ENCODE data around the gene STIP1. TPM values are rescaled to one million over a fixed set of nuclear protein-coding genes. Genes with fewer than 3 reads are reported as not detected.

STIP1 gene
- total and polyA plus RNA-seq, 2 donors (not counting 1 experiment from before 2014, with no cell fraction given): 98.8 to 147 TPM

- H3K36me3 ChIP-seq (ENCODE audit: control insufficient read depth, insufficient read depth, low read length): peaks cover 19% of the 10 kb centered on the region
- H3K4me2 ChIP-seq (ENCODE audit: extremely low read depth, insufficient read depth, low read length): no peak overlapping the region
- H3K4me1 ChIP-seq (ENCODE audit: control insufficient read depth, extremely low read depth, insufficient read depth, low read length): no peaks in the 10 kb centered on the region
- no peaks in the 10 kb centered on the region for H3K27me3 ChIP-seq (ENCODE audit: control insufficient read depth, insufficient read depth, low read length)
- no peaks in the 10 kb centered on the region for H4K20me1 ChIP-seq (ENCODE audit: control insufficient read depth, extremely low read depth, insufficient read depth, low read length)
- no peak for TF ChIP-seq CTCF (conservative IDR thresholded peaks at IDR 0.05 in 1 of 2, IDR thresholded peaks at IDR 0.05 in 1 of 2; ENCODE audit: low read depth in 1 of 2, low read length in 2 of 2)
- no peak for TF ChIP-seq EZH2 (IDR thresholded peaks at IDR 0.05; ENCODE audit: low read length, missing control alignments)
- H3K79me2 ChIP-seq (ENCODE audit: control insufficient read depth, insufficient read depth, low read length): peaks cover 5% of the 10 kb centered on the region
- no peak overlapping the region for H3K9ac ChIP-seq (ENCODE audit: insufficient read depth, low read length)
- no peak overlapping the region for H3K4me3 ChIP-seq (replicated peaks in 1 of 4; ENCODE audit: control extremely low read depth in 1 of 4, insufficient read depth in 1 of 4, low read depth in 3 of 4, low read length in 4 of 4)
- no peak for DNase-seq (ENCODE audit: low read depth in 2 of 2)
- no peak overlapping the region for H2AFZ ChIP-seq (ENCODE audit: low read length)
- H3K27ac ChIP-seq (ENCODE audit: insufficient read depth, low read length): no peak overlapping the region
- H3K9me3 ChIP-seq (ENCODE audit: control insufficient read depth, insufficient read depth, low read depth, low read length): no peaks in the 10 kb centered on the region
These were observed 12.5 kb downstream of the STIP1 start for GRCh38 chr11:64198511-64198910.

- no peak for DNase-seq (ENCODE audit: low read depth in 2 of 2)
- H3K79me2 ChIP-seq (ENCODE audit: control insufficient read depth, insufficient read depth, low read length): no peaks in the 10 kb centered on the region
- H3K4me1 ChIP-seq (ENCODE audit: control insufficient read depth, extremely low read depth, insufficient read depth, low read length): peaks cover 3% of the 10 kb centered on the region
- peaks cover 32% of the 10 kb centered on the region for H3K36me3 ChIP-seq (ENCODE audit: control insufficient read depth, insufficient read depth, low read length)
- no peak overlapping the region for H3K9ac ChIP-seq (ENCODE audit: insufficient read depth, low read length)
- H3K27me3 ChIP-seq (ENCODE audit: control insufficient read depth, insufficient read depth, low read length): no peaks in the 10 kb centered on the region
- no peak overlapping the region for H3K27ac ChIP-seq (ENCODE audit: insufficient read depth, low read length)
- no peak for TF ChIP-seq EZH2 (IDR thresholded peaks at IDR 0.05; ENCODE audit: low read length, missing control alignments)
- TF ChIP-seq CTCF (conservative IDR thresholded peaks at IDR 0.05 in 1 of 2, IDR thresholded peaks at IDR 0.05 in 1 of 2; ENCODE audit: low read depth in 1 of 2, low read length in 2 of 2): no peak
- no peak overlapping the region for H3K4me3 ChIP-seq (replicated peaks in 1 of 4; ENCODE audit: control extremely low read depth in 1 of 4, insufficient read depth in 1 of 4, low read depth in 3 of 4, low read length in 4 of 4)
- H2AFZ ChIP-seq (ENCODE audit: low read length): no peak overlapping the region
- H3K9me3 ChIP-seq (ENCODE audit: control insufficient read depth, insufficient read depth, low read depth, low read length): no peaks in the 10 kb centered on the region
- H3K4me2 ChIP-seq (ENCODE audit: extremely low read depth, insufficient read depth, low read length): no peak overlapping the region
- no peaks in the 10 kb centered on the region for H4K20me1 ChIP-seq (ENCODE audit: control insufficient read depth, extremely low read depth, insufficient read depth, low read length)
These were observed 15.6 kb downstream of the STIP1 start for GRCh38 chr11:64201543-64201942.

GRCh38 chr11:64202992-64203391, 17.0 kb downstream of the STIP1 start:
- Histone ChIP-seq H3K79me2 (ENCODE audit: control insufficient read depth, insufficient read depth, low read length) (no peaks in the 10 kb centered on the region), H3K9me3 (ENCODE audit: control insufficient read depth, insufficient read depth, low read depth, low read length) (no peaks in the 10 kb centered on the region), H2AFZ (ENCODE audit: low read length) (no peak overlapping the region), H4K20me1 (ENCODE audit: control insufficient read depth, extremely low read depth, insufficient read depth, low read length) (no peaks in the 10 kb centered on the region), H3K4me2 (ENCODE audit: extremely low read depth, insufficient read depth, low read length) (no peak overlapping the region), H3K4me1 (ENCODE audit: control insufficient read depth, extremely low read depth, insufficient read depth, low read length) (peaks cover 14% of the 10 kb centered on the region), H3K4me3 (replicated peaks in 1 of 4; ENCODE audit: control extremely low read depth in 1 of 4, insufficient read depth in 1 of 4, low read depth in 3 of 4, low read length in 4 of 4) (no peak overlapping the region), H3K36me3 (ENCODE audit: control insufficient read depth, insufficient read depth, low read length) (peaks cover 31% of the 10 kb centered on the region), H3K27ac (ENCODE audit: insufficient read depth, low read length) (no peak overlapping the region), H3K9ac (ENCODE audit: insufficient read depth, low read length) (no peak overlapping the region), H3K27me3 (ENCODE audit: control insufficient read depth, insufficient read depth, low read length) (no peaks in the 10 kb centered on the region)
- DNase-seq (ENCODE audit: low read depth in 2 of 2): no peak
- TF ChIP-seq EZH2 (IDR thresholded peaks at IDR 0.05; ENCODE audit: low read length, missing control alignments): no peak
- TF ChIP-seq CTCF (conservative IDR thresholded peaks at IDR 0.05 in 1 of 2, IDR thresholded peaks at IDR 0.05 in 1 of 2; ENCODE audit: low read depth in 1 of 2, low read length in 2 of 2): no peak
